DND-41 (cell line): ENCODE data around the gene GPC1.

Experiments
- ATAC-seq: fragments of 200-7000 bp; cut with Tn5 transposase; 3 replicates; pipeline ENCODE4 v1.9.1; 2021; ENCODE audit warnings: low read depth; ENCODE audit not compliant: insufficient read depth
- DNase-seq: peaks from one replicate; pipeline ENCODE4 v3.0.0-alpha.2; 2020
- H2AFZ ChIP-seq: 2 replicates; pipeline ENCODE4 v1.6.0; 2012; ENCODE audit warnings: low read depth, low read length
- H3K27ac ChIP-seq: 2 replicates; pipeline ENCODE4 v1.5.1; 2012; ENCODE audit warnings: low read length, inconsistent platforms
- H3K27me3 ChIP-seq: fragments of 200-600 bp; sonication (generic); 2 replicates; pipeline ENCODE4 v1.6.0; 2012; ENCODE audit warnings: low read length, mild to moderate bottlenecking, inconsistent platforms; ENCODE audit not compliant: insufficient read depth, poor library complexity
- H3K36me3 ChIP-seq: 2 replicates; pipeline ENCODE4 v1.5.1; 2012; ENCODE audit warnings: low read length, inconsistent platforms; ENCODE audit not compliant: insufficient read depth
- H3K4me1 ChIP-seq: 2 replicates; pipeline ENCODE4 v1.5.1; 2012; ENCODE audit warnings: mild to moderate bottlenecking, low read length; ENCODE audit not compliant: insufficient read depth
- H3K4me2 ChIP-seq: 2 replicates; pipeline ENCODE4 v1.6.0; 2012; ENCODE audit warnings: mild to moderate bottlenecking, moderate library complexity, low read length, inconsistent platforms; ENCODE audit not compliant: insufficient read depth
- H3K4me3 ChIP-seq, 2 experiments: fragments of 200-600 bp in 1 of 2; shearing (Covaris generic) in 1 of 2; 2 replicates each; pipeline ENCODE4 v1.5.1; 2012 to 2016; ENCODE audit warnings: inconsistent platforms in 2 of 2, low read length in 2 of 2, mild to moderate bottlenecking in 2 of 2, low read depth in 1 of 2, moderate library complexity in 1 of 2
- H3K79me2 ChIP-seq: 2 replicates; pipeline ENCODE4 v1.6.0; 2012; ENCODE audit warnings: low read length, inconsistent platforms; ENCODE audit not compliant: insufficient read depth
- H3K9ac ChIP-seq: 2 replicates; pipeline ENCODE4 v1.6.0; 2012; ENCODE audit warnings: low read depth, mild to moderate bottlenecking, inconsistent platforms, low read length, moderate library complexity
- H3K9me3 ChIP-seq: 2 replicates; pipeline ENCODE4 v1.5.1; 2012; ENCODE audit warnings: low read length, moderate library complexity, mild to moderate bottlenecking, inconsistent platforms; ENCODE audit not compliant: insufficient read depth, severe bottlenecking
- H4K20me1 ChIP-seq: 2 replicates; pipeline ENCODE4 v1.6.0; 2012; ENCODE audit warnings: low read length; ENCODE audit not compliant: insufficient read depth
- CTCF ChIP-seq: IDR thresholded peaks from 2 replicates; pipeline ENCODE4 v1.5.1; 2012; ENCODE audit warnings: borderline replicate concordance, low read length, moderate library complexity, mild to moderate bottlenecking; ENCODE audit not compliant: poor library complexity, severe bottlenecking; ENCODE audit errors: extremely low read depth
- EZH2 ChIP-seq: IDR thresholded peaks from 3 replicates; pipeline ENCODE4 v1.6.1; 2012; ENCODE audit warnings: borderline replicate concordance, low read depth, mild to moderate bottlenecking, moderate library complexity, low read length, inconsistent platforms; ENCODE audit not compliant: severe bottlenecking

The GPC1 gene

GRCh38 chr2:240461471-240462072 lies 26.1 kb downstream of the GPC1 start:
- no peaks in the 10 kb centered on the region for H3K36me3 ChIP-seq
- no peak overlapping the region for H3K27ac ChIP-seq
- H3K79me2 ChIP-seq = no peaks in the 10 kb centered on the region
- H3K27me3 ChIP-seq = no peaks in the 10 kb centered on the region
- no peaks in the 10 kb centered on the region for H3K4me1 ChIP-seq
- no peak for ATAC-seq
- no peak overlapping the region for H2AFZ ChIP-seq
- no peaks in the 10 kb centered on the region for H3K9me3 ChIP-seq
- no peak overlapping the region for H3K4me2 ChIP-seq
- no peak for DNase-seq
- TF ChIP-seq EZH2 (no peak), CTCF (no peak)
- H3K4me3 ChIP-seq = no peak overlapping the region
- H3K9ac ChIP-seq = no peak overlapping the region
- 0 out of 2 replicates have a peak, but pooled peaks cover 3% of the 10 kb centered on the region for H4K20me1 ChIP-seq

DNA sequence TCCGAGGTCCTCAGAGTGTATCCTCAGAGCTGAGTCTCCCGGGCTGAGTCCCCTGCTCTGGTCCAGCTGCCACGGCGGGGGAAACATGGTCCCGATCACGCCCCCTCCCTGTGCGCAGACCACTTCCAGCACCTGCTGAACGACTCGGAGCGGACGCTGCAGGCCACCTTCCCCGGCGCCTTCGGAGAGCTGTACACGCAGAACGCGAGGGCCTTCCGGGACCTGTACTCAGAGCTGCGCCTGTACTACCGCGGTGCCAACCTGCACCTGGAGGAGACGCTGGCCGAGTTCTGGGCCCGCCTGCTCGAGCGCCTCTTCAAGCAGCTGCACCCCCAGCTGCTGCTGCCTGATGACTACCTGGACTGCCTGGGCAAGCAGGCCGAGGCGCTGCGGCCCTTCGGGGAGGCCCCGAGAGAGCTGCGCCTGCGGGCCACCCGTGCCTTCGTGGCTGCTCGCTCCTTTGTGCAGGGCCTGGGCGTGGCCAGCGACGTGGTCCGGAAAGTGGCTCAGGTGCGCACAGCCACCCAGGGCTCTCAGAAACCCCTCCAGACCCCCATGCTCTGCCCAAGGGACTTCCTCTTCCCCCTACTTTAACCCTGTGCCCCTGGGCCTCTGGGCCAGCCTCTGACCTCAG lies 26.7 kb downstream of the GPC1 start:
- Histone ChIP-seq H3K36me3 (no peaks in the 10 kb centered on the region), H3K27me3 (no peaks in the 10 kb centered on the region), H3K4me3 (no peak overlapping the region), H3K9me3 (no peaks in the 10 kb centered on the region), H4K20me1 (0 out of 2 replicates have a peak, but pooled peaks cover 3% of the 10 kb centered on the region), H3K4me2 (no peak overlapping the region), H3K4me1 (no peaks in the 10 kb centered on the region), H3K9ac (no peak overlapping the region), H3K27ac (no peak overlapping the region), H2AFZ (no peak overlapping the region), H3K79me2 (no peaks in the 10 kb centered on the region)
- no peak for TF ChIP-seq CTCF
- DNase-seq (no peak), ATAC-seq (no peak)

- no peak overlapping the region for H3K27ac ChIP-seq
- TF ChIP-seq EZH2 (no peak), CTCF (no peak)
- H3K4me2 ChIP-seq = no peak overlapping the region
- DNase-seq (no peak), ATAC-seq (no peak)
- H4K20me1 ChIP-seq = 0 out of 2 replicates have a peak, but pooled peaks cover 3% of the 10 kb centered on the region
- H3K36me3 ChIP-seq = peaks cover 4% of the 10 kb centered on the region; the same call in 1 of the 2 replicates
- H3K27me3 ChIP-seq = no peaks in the 10 kb centered on the region
- H3K4me3 ChIP-seq = no peak overlapping the region
- H2AFZ ChIP-seq = no peak overlapping the region
- H3K79me2 ChIP-seq = no peaks in the 10 kb centered on the region
- H3K9ac ChIP-seq = no peak overlapping the region
- H3K9me3 ChIP-seq = no peaks in the 10 kb centered on the region
- no peaks in the 10 kb centered on the region for H3K4me1 ChIP-seq
These were observed 27.3 kb downstream of the GPC1 start for GRCh38 chr2:240462707-240463273.
